Measurements from ENCODE around the gene PSMD2.

GRCh38 chr3:184347321-184348056 is 48.4 kb downstream of the PSMD2 start:
- TF ChIP-seq CTCF (IDR thresholded peaks at IDR 0.05) (no peak), POLR2A (IDR thresholded peaks at IDR 0.05) (no peak)

All from transverse colon (tissue), 3 donors.